ENCODE measurements around the gene SORCS2. TPM values are rescaled to one million over a fixed set of nuclear protein-coding genes. Genes with fewer than 3 reads are reported as not detected.

Gene SORCS2
- total RNA-seq, 1 donor from 2014 or later: 7.2 TPM

- Histone ChIP-seq H3K27ac (no peak overlapping the region), H3K4me1 (no peaks in the 10 kb centered on the region), H3K36me3 (no peaks in the 10 kb centered on the region), H3K27me3 (no peaks in the 10 kb centered on the region), H3K9me3 (no peaks in the 10 kb centered on the region), H3K4me3 (no peak overlapping the region)
- no peak for TF ChIP-seq CTCF (IDR thresholded peaks at IDR 0.05)
- intact Hi-C loops (cut with DNase I): no loop called here
- ATAC-seq (no peak), DNase-seq (no peak)
Measured at GRCh38 chr4:7301846-7302630, 109.7 kb downstream of the SORCS2 start.

GRCh38 chr4:7302781-7303404 lies 110.6 kb downstream of the SORCS2 start:
- no peaks in the 10 kb centered on the region for H3K4me1 ChIP-seq
- no peak for DNase-seq
- no peak for TF ChIP-seq CTCF (IDR thresholded peaks at IDR 0.05)
- intact Hi-C loops (cut with DNase I): no loop called here
- H3K27ac ChIP-seq: no peak overlapping the region
- H3K27me3 ChIP-seq: no peaks in the 10 kb centered on the region
- no peak overlapping the region for H3K4me3 ChIP-seq
- no peaks in the 10 kb centered on the region for H3K9me3 ChIP-seq
- no peak for ATAC-seq
- H3K36me3 ChIP-seq: no peaks in the 10 kb centered on the region

- DNase-seq (no peak), ATAC-seq (no peak)
- Histone ChIP-seq H3K27ac (no peak overlapping the region), H3K9me3 (no peaks in the 10 kb centered on the region), H3K4me3 (no peak overlapping the region), H3K27me3 (no peaks in the 10 kb centered on the region), H3K36me3 (no peaks in the 10 kb centered on the region), H3K4me1 (no peaks in the 10 kb centered on the region)
- intact Hi-C loops (cut with DNase I): no loop called here
- TF ChIP-seq CTCF (IDR thresholded peaks at IDR 0.05): no peak
Measured at GRCh38 chr4:7303561-7303960, 111.2 kb downstream of the SORCS2 start.

- DNase-seq: no peak
- Histone ChIP-seq H3K4me3 (no peak overlapping the region), H3K36me3 (no peaks in the 10 kb centered on the region), H3K4me1 (no peaks in the 10 kb centered on the region), H3K9me3 (no peaks in the 10 kb centered on the region), H3K27me3 (no peaks in the 10 kb centered on the region), H3K27ac (no peak overlapping the region)
- no peak for ATAC-seq
- TF ChIP-seq CTCF (IDR thresholded peaks at IDR 0.05): no peak
- intact Hi-C loops (cut with DNase I): no loop called here
Measured at GRCh38 chr4:7304436-7304835, 112.1 kb downstream of the SORCS2 start.

GRCh38 chr4:7306021-7306965 lies 114.0 kb downstream of the SORCS2 start:
- no peaks in the 10 kb centered on the region for H3K36me3 ChIP-seq
- no peak for TF ChIP-seq CTCF (IDR thresholded peaks at IDR 0.05)

More at GRCh38 chr4:7306021-7306965, 114.0 kb downstream of the SORCS2 start:
- Histone ChIP-seq H3K4me3 (no peak overlapping the region), H3K4me1 (no peaks in the 10 kb centered on the region), H3K9me3 (no peaks in the 10 kb centered on the region), H3K27me3 (no peaks in the 10 kb centered on the region), H3K27ac (no peak overlapping the region)
- intact Hi-C loops (cut with DNase I): no loop called here
- ATAC-seq: no peak
- no peak for DNase-seq
